CD4-positive, alpha-beta T cell (primary cell): ENCODE results near the gene TMEM43. TPM values are rescaled to one million over a fixed set of nuclear protein-coding genes. Genes with fewer than 3 reads are reported as not detected.
A peak's percentile ranks its signal among the peaks of the same experiment; 100 is the strongest.

ENCODE experiments used
- ATAC-seq: fragments of 200-7000 bp; cut with Tn5 transposase; one replicate; pipeline ENCODE4 v1.10.0; 2022; ENCODE audit warnings: mild to moderate bottlenecking; ENCODE audit not compliant: poor library complexity
- CTCF ChIA-PET: fragments of 350-600 bp; sonication (Branson Sonifier 250); formaldehyde crosslinking; loops from one replicate; lab custom pipeline; 2021; ENCODE audit warnings: antibody characterized with exemption, inconsistent platforms; lab: Charles Lee
- POLR2A ChIA-PET: fragments of 350-600 bp; sonication (Branson Sonifier 250); formaldehyde crosslinking; loops from one replicate; lab custom pipeline; 2021; ENCODE audit warnings: antibody characterized with exemption, inconsistent platforms; lab: Charles Lee
- DNase-seq, 14 experiments: peaks; one replicate each; pipeline ENCODE4 v3.0.0-alpha.2; 2013 to 2020; ENCODE audit warnings: mixed read lengths in 2 of 14
- H3K27ac ChIP-seq, 2 donors: one replicate each; pipeline versions ENCODE4 v1.5.1 to v1.7.0; 2013; ENCODE audit warnings: low read length in 2 of 2, low read depth in 1 of 2, mild to moderate bottlenecking in 1 of 2
- H3K27me3 ChIP-seq, 2 experiments: 1 replicate in 1 of 2; 2 replicates in 1 of 2; pipeline versions ENCODE4 v1.6.1 to v1.7.0; 2013; ENCODE audit warnings: low read length in 2 of 2, control low read depth in 1 of 2, mild to moderate bottlenecking in 1 of 2, moderate library complexity in 1 of 2; ENCODE audit not compliant: insufficient read depth in 2 of 2, control insufficient read depth in 1 of 2
- H3K36me3 ChIP-seq: one replicate; pipeline ENCODE4 v1.6.1; 2013; ENCODE audit warnings: low read length, control low read depth; ENCODE audit not compliant: insufficient read depth
- H3K4me1 ChIP-seq: one replicate; pipeline ENCODE4 v1.6.1; 2013; ENCODE audit warnings: low read length, control low read depth; ENCODE audit not compliant: insufficient read depth
- H3K4me3 ChIP-seq: one replicate; pipeline ENCODE4 v1.5.1; 2013; ENCODE audit warnings: mild to moderate bottlenecking, low read length, moderate library complexity
- H3K9me3 ChIP-seq, 2 experiments: 1 replicate in 1 of 2; 2 replicates in 1 of 2; pipeline versions ENCODE4 v1.6.1 to v1.7.0; 2013; ENCODE audit warnings: low read length in 2 of 2, mild to moderate bottlenecking in 2 of 2, control low read depth in 1 of 2, moderate library complexity in 1 of 2; ENCODE audit not compliant: control insufficient read depth in 1 of 2, insufficient read depth in 1 of 2
- H3K27ac Mint-ChIP-seq: one replicate; pipeline ENCODE4 v1.8.0; 2020; ENCODE audit warnings: mixed read lengths
- H3K27me3 Mint-ChIP-seq: one replicate; pipeline ENCODE4 v1.8.0; 2021; ENCODE audit warnings: mixed read lengths
- H3K36me3 Mint-ChIP-seq: one replicate; pipeline ENCODE4 v1.8.0; 2021; ENCODE audit warnings: low read depth, mixed read lengths
- H3K4me1 Mint-ChIP-seq: one replicate; pipeline ENCODE4 v1.8.0; 2021; ENCODE audit warnings: low read depth, mixed read lengths
- H3K4me3 Mint-ChIP-seq: one replicate; pipeline ENCODE4 v1.8.0; 2020; ENCODE audit warnings: mild to moderate bottlenecking, mixed read lengths
- H3K9me3 Mint-ChIP-seq: one replicate; pipeline ENCODE4 v1.8.0; 2020; ENCODE audit warnings: mixed read lengths
- CTCF ChIP-seq: fragments of 200-600 bp; IDR thresholded peaks from one replicate; pipeline ENCODE4 v1.8.0; 2022; ENCODE audit warnings: antibody characterized with exemption, mild to moderate bottlenecking
- intact Hi-C, 2 experiments: fragments of 100-400 bp; cut with DNase I in 1 of 2; cut with micrococcal nuclease in 1 of 2; formaldehyde crosslinking; loops; one replicate each; pipeline versions ENCODE4 v1.15.1 to v1.9.0; 2023 to 2025; cut with DNase I, micrococcal nuclease
- total RNA-seq, 174 experiments: library from RNA in 2 of 174; stranded (reverse) in 2 of 174; gene quantifications; one replicate each; pipeline ENCODE4 v1.2.3 and lab custom pipeline; 2021 to 2026

Gene TMEM43
- total RNA-seq, 2 experiments from 2014 or later: 24.8 to 27.6 TPM

- H3K27ac ChIP-seq: no peak overlapping the region
- ChIA-PET CTCF (no interaction called here), POLR2A (interaction anchor here (0.8 to 1.8 kb wide), 3 partner anchors 8 to 44 kb away, joined by 4 to 6 read pairs (median 6); partner anchors contain the start of genes CHCHD4, LSM3, TMEM43 and XPC)
- TF ChIP-seq CTCF: no peak
- ATAC-seq (no peak), DNase-seq (no peak)
- no peak overlapping the region for H3K4me3 Mint-ChIP-seq
- H3K4me1 ChIP-seq: no peaks in the 10 kb centered on the region
- H3K27ac Mint-ChIP-seq: no peak overlapping the region
- no peaks in the 10 kb centered on the region for H3K27me3 ChIP-seq
- H3K4me3 ChIP-seq: no peak overlapping the region
- peaks cover 90% of the 10 kb centered on the region for H3K36me3 Mint-ChIP-seq
- no peaks in the 10 kb centered on the region for H3K27me3 Mint-ChIP-seq
- H3K9me3 ChIP-seq: no peaks in the 10 kb centered on the region
- H3K4me1 Mint-ChIP-seq: peaks cover 3% of the 10 kb centered on the region
- no peaks in the 10 kb centered on the region for H3K9me3 Mint-ChIP-seq
- peaks cover 93% of the 10 kb centered on the region for H3K36me3 ChIP-seq
- intact Hi-C loops: no loop called here
Observed at GRCh38 chr3:14134291-14134690, 9.4 kb downstream of the TMEM43 start.

GRCh38 chr3:14135581-14135980, 10.7 kb downstream of the TMEM43 start:
- H3K27ac Mint-ChIP-seq: peak overlapping the region; percentile 53

GRCh38 chr3:14137004-14137403, 12.2 kb downstream of the TMEM43 start:
- no peak for ATAC-seq
- POLR2A ChIA-PET: interaction anchor here (0.9 kb wide), 1 partner anchor 12 kb away, joined by 6 read pairs; the partner anchor contains the start of genes CHCHD4 and TMEM43
- no peak for DNase-seq
- Histone ChIP-seq H3K4me3 (no peak overlapping the region), H3K36me3 (peaks cover 92% of the 10 kb centered on the region), H3K27ac (no peak overlapping the region), H3K4me1 (peaks cover 22% of the 10 kb centered on the region), H3K27me3 (no peaks in the 10 kb centered on the region), H3K9me3 (no peaks in the 10 kb centered on the region)
- Mint-ChIP-seq H3K27ac (no peak overlapping the region), H3K27me3 (no peaks in the 10 kb centered on the region), H3K4me1 (peaks cover 22% of the 10 kb centered on the region), H3K36me3 (peaks cover 80% of the 10 kb centered on the region), H3K4me3 (no peak overlapping the region), H3K9me3 (no peaks in the 10 kb centered on the region)
- CTCF ChIA-PET: no interaction called here
- intact Hi-C loops: no loop called here
- TF ChIP-seq CTCF: no peak

More at GRCh38 chr3:14135581-14135980, 10.7 kb downstream of the TMEM43 start:
- H3K9me3 Mint-ChIP-seq: no peaks in the 10 kb centered on the region
- peaks cover 7% of the 10 kb centered on the region for H3K4me1 Mint-ChIP-seq
- intact Hi-C loops: no loop called here
- DNase-seq (no peak), ATAC-seq (no peak)
- Histone ChIP-seq H3K9me3 (no peaks in the 10 kb centered on the region), H3K4me1 (peaks cover 8% of the 10 kb centered on the region), H3K36me3 (peaks cover 93% of the 10 kb centered on the region), H3K4me3 (no peak overlapping the region), H3K27me3 (no peaks in the 10 kb centered on the region), H3K27ac (no peak overlapping the region)
- H3K4me3 Mint-ChIP-seq: no peak overlapping the region
- no peaks in the 10 kb centered on the region for H3K27me3 Mint-ChIP-seq
- H3K36me3 Mint-ChIP-seq: peaks cover 89% of the 10 kb centered on the region
- no peak for TF ChIP-seq CTCF
- ChIA-PET CTCF (no interaction called here), POLR2A (interaction anchor here (1.8 kb wide), 1 partner anchor 43 kb away, joined by 6 read pairs; the partner anchor contains the start of genes LSM3 and XPC)
